ENCODE data around the gene SLC45A1. TPM values are rescaled to one million over a fixed set of nuclear protein-coding genes. Genes with fewer than 3 reads are reported as not detected.

The SLC45A1 gene
- total RNA-seq, 3 donors from 2014 or later (not counting 1 experiment from before 2014, with no cell fraction given) = 0.45 to 0.68 (median 0.52) TPM

GRCh38 chr1:8334106-8334851, 16.4 kb downstream of the SLC45A1 start:
- Mint-ChIP-seq H3K4me3 (no peak overlapping the region), H3K27ac (no peak overlapping the region), H3K36me3 (no peaks in the 10 kb centered on the region), H3K27me3 (ENCODE audit: low read depth in 2 of 2) (no peaks in the 10 kb centered on the region), H3K9me3 (no peaks in the 10 kb centered on the region), H3K4me1 (no peaks in the 10 kb centered on the region)
- no peak for TF ChIP-seq CTCF (IDR thresholded peaks at IDR 0.05)
- DNase-seq (no peak), ATAC-seq (no peak)
- intact Hi-C loops (cut with micrococcal nuclease) = no loop called here
- no peaks in the 10 kb centered on the region for H3K36me3 ChIP-seq (ENCODE audit: control insufficient read depth, insufficient read depth, low read length)
- H3K9me3 ChIP-seq (ENCODE audit: control insufficient read depth, insufficient read depth, low read length) = no peaks in the 10 kb centered on the region
- H3K4me3 ChIP-seq (ENCODE audit: low read length) = no peak overlapping the region
- WGBS (ENCODE audit: insufficient coverage) = 91% methylated on average over 23 of the region's 24 CpGs
- no peak overlapping the region for H3K27ac ChIP-seq (ENCODE audit: low read length)
- H3K27me3 ChIP-seq (ENCODE audit: control insufficient read depth, insufficient read depth, low read length) = no peaks in the 10 kb centered on the region
- no peaks in the 10 kb centered on the region for H3K4me1 ChIP-seq (ENCODE audit: control insufficient read depth, insufficient read depth, low read length)

- no peaks in the 10 kb centered on the region for H3K36me3 Mint-ChIP-seq
- H3K4me1 Mint-ChIP-seq = no peaks in the 10 kb centered on the region
- DNase-seq (no peak), ATAC-seq (peak in 1 of 3 donors; percentile 12)
- Histone ChIP-seq H3K36me3 (ENCODE audit: control insufficient read depth, insufficient read depth, low read length) (no peaks in the 10 kb centered on the region), H3K27me3 (ENCODE audit: control insufficient read depth, insufficient read depth, low read length) (no peaks in the 10 kb centered on the region), H3K4me3 (ENCODE audit: low read length) (no peak overlapping the region), H3K4me1 (ENCODE audit: control insufficient read depth, insufficient read depth, low read length) (no peaks in the 10 kb centered on the region), H3K27ac (ENCODE audit: low read length) (no peak overlapping the region), H3K9me3 (ENCODE audit: control insufficient read depth, insufficient read depth, low read length) (no peaks in the 10 kb centered on the region)
- intact Hi-C loops (cut with micrococcal nuclease) = no loop called here
- no peak overlapping the region for H3K27ac Mint-ChIP-seq
- no peaks in the 10 kb centered on the region for H3K27me3 Mint-ChIP-seq (ENCODE audit: low read depth in 2 of 2)
- WGBS (ENCODE audit: insufficient coverage) = 94% methylated on average over 27 of the region's 27 CpGs
- no peaks in the 10 kb centered on the region for H3K9me3 Mint-ChIP-seq
- no peak for TF ChIP-seq CTCF (IDR thresholded peaks at IDR 0.05)
- no peak overlapping the region for H3K4me3 Mint-ChIP-seq
Measured at GRCh38 chr1:8335246-8335645, 17.3 kb downstream of the SLC45A1 start.

- ATAC-seq = no peak
Measured at GRCh38 chr1:8337776-8338525, 20.0 kb downstream of the SLC45A1 start.

More at GRCh38 chr1:8337776-8338525, 20.0 kb downstream of the SLC45A1 start:
- no peak overlapping the region for H3K4me3 Mint-ChIP-seq
- TF ChIP-seq CTCF (IDR thresholded peaks at IDR 0.05) = no peak
- no peaks in the 10 kb centered on the region for H3K9me3 Mint-ChIP-seq
- no peaks in the 10 kb centered on the region for H3K4me1 Mint-ChIP-seq
- no peaks in the 10 kb centered on the region for H3K36me3 Mint-ChIP-seq
- Histone ChIP-seq H3K4me3 (ENCODE audit: low read length) (no peak overlapping the region), H3K36me3 (ENCODE audit: control insufficient read depth, insufficient read depth, low read length) (no peaks in the 10 kb centered on the region), H3K27ac (ENCODE audit: low read length) (no peak overlapping the region), H3K4me1 (ENCODE audit: control insufficient read depth, insufficient read depth, low read length) (no peaks in the 10 kb centered on the region), H3K27me3 (ENCODE audit: control insufficient read depth, insufficient read depth, low read length) (no peaks in the 10 kb centered on the region), H3K9me3 (ENCODE audit: control insufficient read depth, insufficient read depth, low read length) (no peaks in the 10 kb centered on the region)
- no peaks in the 10 kb centered on the region for H3K27me3 Mint-ChIP-seq (ENCODE audit: low read depth in 2 of 2)
- DNase-seq = no peak
- WGBS (ENCODE audit: insufficient coverage) = 94% methylated on average over 25 of the region's 25 CpGs
- H3K27ac Mint-ChIP-seq = no peak overlapping the region
- intact Hi-C loops (cut with micrococcal nuclease) = no loop called here
